ENCODE results near the gene ACOT7.
"Not testable (repeated sequence)": the region's sequence is repeated elsewhere in the genome, so short reads cannot be mapped to it uniquely, and the experiment has no call there.

DNA sequence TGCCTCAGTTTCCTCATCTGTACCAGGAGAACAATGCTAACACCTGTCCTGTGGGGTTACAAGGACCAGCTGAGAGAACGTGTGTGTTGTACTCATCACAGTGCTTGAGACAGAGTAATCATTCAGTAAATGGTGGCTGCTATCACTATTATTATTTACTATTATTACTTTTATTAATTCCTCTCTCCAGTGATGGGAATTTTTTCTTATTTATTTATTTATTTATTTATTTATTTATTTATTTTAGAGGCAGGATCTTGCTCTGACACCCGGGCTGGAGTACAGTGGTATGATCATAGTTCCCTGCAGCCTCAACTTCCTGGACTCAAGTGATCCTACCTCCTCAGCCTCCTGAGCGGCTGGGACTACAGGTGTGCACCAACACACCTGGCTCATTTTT is 42.7 kb upstream of the ACOT7 start:
- not testable (repeated sequence) for TF ChIP-seq POLR2A (IDR thresholded peaks at IDR 0.05)
- TF ChIP-seq, protein P1, sequence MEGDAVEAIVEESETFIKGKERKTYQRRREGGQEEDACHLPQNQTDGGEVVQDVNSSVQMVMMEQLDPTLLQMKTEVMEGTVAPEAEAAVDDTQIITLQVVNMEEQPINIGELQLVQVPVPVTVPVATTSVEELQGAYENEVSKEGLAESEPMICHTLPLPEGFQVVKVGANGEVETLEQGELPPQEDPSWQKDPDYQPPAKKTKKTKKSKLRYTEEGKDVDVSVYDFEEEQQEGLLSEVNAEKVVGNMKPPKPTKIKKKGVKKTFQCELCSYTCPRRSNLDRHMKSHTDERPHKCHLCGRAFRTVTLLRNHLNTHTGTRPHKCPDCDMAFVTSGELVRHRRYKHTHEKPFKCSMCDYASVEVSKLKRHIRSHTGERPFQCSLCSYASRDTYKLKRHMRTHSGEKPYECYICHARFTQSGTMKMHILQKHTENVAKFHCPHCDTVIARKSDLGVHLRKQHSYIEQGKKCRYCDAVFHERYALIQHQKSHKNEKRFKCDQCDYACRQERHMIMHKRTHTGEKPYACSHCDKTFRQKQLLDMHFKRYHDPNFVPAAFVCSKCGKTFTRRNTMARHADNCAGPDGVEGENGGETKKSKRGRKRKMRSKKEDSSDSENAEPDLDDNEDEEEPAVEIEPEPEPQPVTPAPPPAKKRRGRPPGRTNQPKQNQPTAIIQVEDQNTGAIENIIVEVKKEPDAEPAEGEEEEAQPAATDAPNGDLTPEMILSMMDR (IDR thresholded peaks at IDR 0.05): not testable (repeated sequence)

All from breast epithelium (tissue), 3 donors.